HG03095 (cell line): ENCODE measurements around the gene UNK.
"Not testable (repeated sequence)": the region's sequence is repeated elsewhere in the genome, so short reads cannot be mapped to it uniquely, and the experiment has no call there.

Source experiments
- ATAC-seq: cut with Tn5 transposase; IDR thresholded peaks from one replicate; pipeline ENCODE4 v1.9.1; 2021; ENCODE audit warnings: moderate library complexity; ENCODE audit not compliant: unreplicated experiment

Gene UNK

GRCh38 chr17:75793460-75793859, 8.9 kb downstream of the UNK start:
- no peak for ATAC-seq

GRCh38 chr17:75795820-75796607, 11.4 kb downstream of the UNK start:
- ATAC-seq, result no peak

- no peak for ATAC-seq
Measured at GRCh38 chr17:75799402-75799801, 14.8 kb downstream of the UNK start.

- no peak for ATAC-seq
Measured at GRCh38 chr17:75803883-75804282, 19.3 kb downstream of the UNK start.

- no peak for ATAC-seq
Measured at GRCh38 chr17:75806822-75807500, 22.4 kb downstream of the UNK start.

- no peak for ATAC-seq
Measured at GRCh38 chr17:75807861-75808260, 23.3 kb downstream of the UNK start.

GRCh38 chr17:75808549-75808904, 23.9 kb downstream of the UNK start:
- ATAC-seq, result no peak

GRCh38 chr17:75808905-75809621, 24.5 kb downstream of the UNK start:
- ATAC-seq, result peak; percentile 60

GRCh38 chr17:75809631-75810111, 25.1 kb downstream of the UNK start:
- no peak for ATAC-seq

GRCh38 chr17:75810216-75810615, 25.6 kb downstream of the UNK start:
- no peak for ATAC-seq

GRCh38 chr17:75810756-75811155, 26.1 kb downstream of the UNK start:
- not testable (repeated sequence) for ATAC-seq

- no peak for ATAC-seq
Measured at GRCh38 chr17:75811174-75811573, 26.6 kb downstream of the UNK start.

- no peak for ATAC-seq
Measured at GRCh38 chr17:75812096-75813013, 27.7 kb downstream of the UNK start.

- ATAC-seq, result no peak
Measured at GRCh38 chr17:75813081-75814020, 28.7 kb downstream of the UNK start.

GRCh38 chr17:75814021-75814395, 29.4 kb downstream of the UNK start:
- ATAC-seq, result no peak

- ATAC-seq, result no peak
Measured at GRCh38 chr17:75814900-75815373, 30.3 kb downstream of the UNK start.

GRCh38 chr17:75815399-75815798, 30.8 kb downstream of the UNK start:
- no peak for ATAC-seq

- no peak for ATAC-seq
Measured at GRCh38 chr17:75816693-75817092, 32.1 kb downstream of the UNK start.

GRCh38 chr17:75817571-75817970, 33.0 kb downstream of the UNK start:
- no peak for ATAC-seq
